ENCODE results near the gene FST.

DNA sequence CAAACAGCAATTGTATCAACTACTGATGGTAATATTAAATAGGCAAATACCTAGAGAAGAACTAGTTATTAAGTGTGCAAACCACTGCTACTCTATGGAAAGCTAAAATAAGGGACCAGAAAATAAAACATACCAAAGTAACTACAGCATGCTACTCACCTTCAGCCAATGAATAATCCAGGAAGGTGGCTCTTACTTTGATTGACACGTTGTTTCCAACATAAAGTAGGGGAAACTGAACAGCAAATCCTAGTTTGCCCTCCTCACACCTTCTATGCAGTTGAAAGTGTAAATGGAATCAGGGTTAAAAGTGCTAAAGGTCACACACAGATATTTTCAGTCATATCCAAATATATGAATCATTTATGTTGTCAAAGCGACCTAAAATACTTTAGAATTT is 5.1 kb upstream of the FST start:
- TF ChIP-seq, protein P1, sequence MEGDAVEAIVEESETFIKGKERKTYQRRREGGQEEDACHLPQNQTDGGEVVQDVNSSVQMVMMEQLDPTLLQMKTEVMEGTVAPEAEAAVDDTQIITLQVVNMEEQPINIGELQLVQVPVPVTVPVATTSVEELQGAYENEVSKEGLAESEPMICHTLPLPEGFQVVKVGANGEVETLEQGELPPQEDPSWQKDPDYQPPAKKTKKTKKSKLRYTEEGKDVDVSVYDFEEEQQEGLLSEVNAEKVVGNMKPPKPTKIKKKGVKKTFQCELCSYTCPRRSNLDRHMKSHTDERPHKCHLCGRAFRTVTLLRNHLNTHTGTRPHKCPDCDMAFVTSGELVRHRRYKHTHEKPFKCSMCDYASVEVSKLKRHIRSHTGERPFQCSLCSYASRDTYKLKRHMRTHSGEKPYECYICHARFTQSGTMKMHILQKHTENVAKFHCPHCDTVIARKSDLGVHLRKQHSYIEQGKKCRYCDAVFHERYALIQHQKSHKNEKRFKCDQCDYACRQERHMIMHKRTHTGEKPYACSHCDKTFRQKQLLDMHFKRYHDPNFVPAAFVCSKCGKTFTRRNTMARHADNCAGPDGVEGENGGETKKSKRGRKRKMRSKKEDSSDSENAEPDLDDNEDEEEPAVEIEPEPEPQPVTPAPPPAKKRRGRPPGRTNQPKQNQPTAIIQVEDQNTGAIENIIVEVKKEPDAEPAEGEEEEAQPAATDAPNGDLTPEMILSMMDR (IDR thresholded peaks at IDR 0.05), result no peak
- no peak for TF ChIP-seq POLR2A (IDR thresholded peaks at IDR 0.05)
- no peak for TF ChIP-seq POLR2AphosphoS5 (IDR thresholded peaks at IDR 0.05)
- no peak for TF ChIP-seq EP300 (IDR thresholded peaks at IDR 0.05)
